Spleen (tissue), 11 donors: ENCODE data around the gene FOLR1. TPM values are rescaled to one million over a fixed set of nuclear protein-coding genes. Genes with fewer than 3 reads are reported as not detected.
"Not testable (repeated sequence)": the region's sequence is repeated elsewhere in the genome, so short reads cannot be mapped to it uniquely, and the experiment has no call there.

ENCODE experiments used
- DNase-seq: peaks from one replicate; pipeline ENCODE4 v3.0.0-alpha.2; 2020
- H3K27ac ChIP-seq, 8 donors: fragments of 200-600 bp; sonication (generic) in 7 of 8; 1 replicate in 4 of 8; 2 replicates in 4 of 8; pipeline versions ENCODE4 v1.5.0 to v1.8.0; 2016 to 2021; ENCODE audit warnings: inconsistent platforms in 4 of 8, mild to moderate bottlenecking in 4 of 8, moderate library complexity in 1 of 8
- H3K27me3 ChIP-seq, 7 donors: fragments of 200-600 bp; sonication (generic) in 6 of 7; replicated peaks in 1 of 7; 1 replicate in 4 of 7; 2 replicates in 3 of 7; pipeline versions ENCODE4 v1.5.0 to v1.8.0; 2016 to 2021; ENCODE audit warnings: inconsistent platforms in 3 of 7, mild to moderate bottlenecking in 1 of 7
- H3K36me3 ChIP-seq, 6 donors: fragments of 200-600 bp; sonication (generic) in 5 of 6; 1 replicate in 4 of 6; 2 replicates in 2 of 6; pipeline versions ENCODE4 v1.5.0 to v1.8.0; 2016 to 2021; ENCODE audit warnings: inconsistent platforms in 2 of 6
- H3K4me1 ChIP-seq, 6 donors: fragments of 200-600 bp; sonication (generic) in 5 of 6; 1 replicate in 3 of 6; 2 replicates in 3 of 6; pipeline versions ENCODE4 v1.5.0 to v1.8.0; 2016 to 2021; ENCODE audit warnings: inconsistent platforms in 3 of 6
- H3K4me3 ChIP-seq, 8 donors: fragments of 200-600 bp; sonication (generic) in 7 of 8; 1 replicate in 4 of 8; 2 replicates in 4 of 8; pipeline versions ENCODE4 v1.5.0 to v1.8.0; 2016 to 2021; ENCODE audit warnings: inconsistent platforms in 4 of 8, mild to moderate bottlenecking in 4 of 8, moderate library complexity in 2 of 8
- H3K9me3 ChIP-seq, 8 donors: fragments of 200-600 bp; sonication (generic) in 7 of 8; 1 replicate in 4 of 8; 2 replicates in 4 of 8; pipeline versions ENCODE4 v1.5.0 to v1.8.0; 2016 to 2021; ENCODE audit warnings: inconsistent platforms in 4 of 8
- POLR2A ChIP-seq, 3 donors: fragments of 450-650 bp; IDR thresholded peaks; one replicate each; pipeline ENCODE4 v1.5.1; 2017; ENCODE audit warnings: antibody characterized with exemption in 3 of 3, mild to moderate bottlenecking in 1 of 3
- POLR2AphosphoS5 ChIP-seq, 3 donors: sonication (generic); formaldehyde crosslinking; IDR thresholded peaks; one replicate each; pipeline ENCODE4 v1.5.1; 2017; ENCODE audit warnings: antibody characterized with exemption in 3 of 3
- WGBS, 5 donors: extraction: QIAGEN DNeasy Blood & Tissue Kit in 3 of 5; methylation state at CpG; one replicate each; pipeline versions ENCODE4 v1.1.5 to v1.1.7; 2013 to 2018; 5-methylcytosine and 5-hydroxymethylcytosine counted together
- intact Hi-C: fragments of 100-400 bp; cut with DNase I; formaldehyde crosslinking; loops from one replicate; pipeline ENCODE4 v1.15.0; 2023; ENCODE audit warnings: low total_unique reads
- polyA plus RNA-seq, 3 donors: library from polyadenylated mRNA; stranded (reverse); fragments of 200-250 nt; gene quantifications; one replicate each; pipeline ENCODE4 v1.2.1, GENCODE V29; 2013
- total RNA-seq, 7 donors: library from RNA; depleted of rRNA in 3 of 7; stranded (reverse); fragments of >200 nt in 3 of 7; fragmentation: NEBNext Ultra II Directional in 4 of 7; extraction: Animal tissue kit (Norgen Biotek cat#: 25700) in 4 of 7; gene quantifications; one replicate each; pipeline versions ENCODE4 v1.1.0 to v1.2.1, GENCODE V29; 2016 to 2021
- TF ChIP-seq, protein P1 (sequence below), 11 experiments: fragments of 200-600 bp in 7 of 11; fragments of 450-650 bp in 4 of 11; sonication (generic) in 4 of 11; IDR thresholded peaks in 8 of 11; conservative IDR thresholded peaks in 3 of 11; 1 replicate in 7 of 11; 2 replicates in 4 of 11; pipeline versions ENCODE4 v1.4.0 to v1.8.0; 2016 to 2021; ENCODE audit warnings: antibody characterized with exemption in 11 of 11, inconsistent platforms in 4 of 11, mild to moderate bottlenecking in 1 of 11
- donor health status: healthy with polysubstance abuse.
- donor health status: DM: no; HTN: no; CAD: no; lungs with moderate emphysema.
- donor health status: DM: no; HTN: no; CAD: no.
- donor health status: Bipolar disorder and iron deficiency.
- donor health status: healthy.
- donor health status: DM: no; HTN: no; CAD: no.
- donor health status: DM: yes; HTN: yes; CAD: no.

Gene FOLR1
- total and polyA plus RNA-seq, 10 donors: 0.10 TPM; not detected in 9

DNA sequence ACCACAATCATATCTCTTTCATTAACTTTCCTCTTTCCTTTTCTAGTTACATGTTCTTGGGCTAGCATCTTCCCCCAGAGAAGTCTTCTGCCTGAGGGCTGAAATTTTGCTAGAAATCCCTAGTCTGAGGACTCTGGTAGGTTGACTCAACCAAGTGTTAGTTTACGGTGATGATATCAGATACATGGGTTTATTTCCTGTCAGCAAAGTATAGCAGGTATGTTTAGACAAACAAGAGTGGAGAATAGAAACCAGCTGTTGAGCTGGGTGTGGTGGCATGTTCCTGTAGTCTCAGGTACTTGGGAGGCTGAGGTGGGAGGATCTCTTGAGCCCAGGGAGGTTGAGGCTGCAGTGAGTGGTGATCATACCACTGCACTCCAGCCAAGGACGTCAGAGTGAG, 11.2 kb downstream of the FOLR1 start:
- H3K4me3 ChIP-seq: no peak overlapping the region
- intact Hi-C loops: no loop called here
- H3K27ac ChIP-seq: no peak overlapping the region
- no peak for DNase-seq
- no peaks in the 10 kb centered on the region for H3K36me3 ChIP-seq
- H3K4me1 ChIP-seq: peaks cover 0 to 11% (median 0%) of the 10 kb centered on the region in 6 donors
- H3K27me3 ChIP-seq: no peaks in the 10 kb centered on the region
- no peak for TF ChIP-seq POLR2A (IDR thresholded peaks at IDR 0.05)
- TF ChIP-seq, protein P1, sequence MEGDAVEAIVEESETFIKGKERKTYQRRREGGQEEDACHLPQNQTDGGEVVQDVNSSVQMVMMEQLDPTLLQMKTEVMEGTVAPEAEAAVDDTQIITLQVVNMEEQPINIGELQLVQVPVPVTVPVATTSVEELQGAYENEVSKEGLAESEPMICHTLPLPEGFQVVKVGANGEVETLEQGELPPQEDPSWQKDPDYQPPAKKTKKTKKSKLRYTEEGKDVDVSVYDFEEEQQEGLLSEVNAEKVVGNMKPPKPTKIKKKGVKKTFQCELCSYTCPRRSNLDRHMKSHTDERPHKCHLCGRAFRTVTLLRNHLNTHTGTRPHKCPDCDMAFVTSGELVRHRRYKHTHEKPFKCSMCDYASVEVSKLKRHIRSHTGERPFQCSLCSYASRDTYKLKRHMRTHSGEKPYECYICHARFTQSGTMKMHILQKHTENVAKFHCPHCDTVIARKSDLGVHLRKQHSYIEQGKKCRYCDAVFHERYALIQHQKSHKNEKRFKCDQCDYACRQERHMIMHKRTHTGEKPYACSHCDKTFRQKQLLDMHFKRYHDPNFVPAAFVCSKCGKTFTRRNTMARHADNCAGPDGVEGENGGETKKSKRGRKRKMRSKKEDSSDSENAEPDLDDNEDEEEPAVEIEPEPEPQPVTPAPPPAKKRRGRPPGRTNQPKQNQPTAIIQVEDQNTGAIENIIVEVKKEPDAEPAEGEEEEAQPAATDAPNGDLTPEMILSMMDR (IDR thresholded peaks at IDR 0.05 in 8 of 11, conservative IDR thresholded peaks at IDR 0.05 in 3 of 11): no peak
- TF ChIP-seq POLR2AphosphoS5 (IDR thresholded peaks at IDR 0.05): no peak
- no peaks in the 10 kb centered on the region for H3K9me3 ChIP-seq
- whole genome bisulfite sequencing, 5 donors: 72 to 83% (median 75%) methylated on average over 2 of the region's 2 CpGs

DNA sequence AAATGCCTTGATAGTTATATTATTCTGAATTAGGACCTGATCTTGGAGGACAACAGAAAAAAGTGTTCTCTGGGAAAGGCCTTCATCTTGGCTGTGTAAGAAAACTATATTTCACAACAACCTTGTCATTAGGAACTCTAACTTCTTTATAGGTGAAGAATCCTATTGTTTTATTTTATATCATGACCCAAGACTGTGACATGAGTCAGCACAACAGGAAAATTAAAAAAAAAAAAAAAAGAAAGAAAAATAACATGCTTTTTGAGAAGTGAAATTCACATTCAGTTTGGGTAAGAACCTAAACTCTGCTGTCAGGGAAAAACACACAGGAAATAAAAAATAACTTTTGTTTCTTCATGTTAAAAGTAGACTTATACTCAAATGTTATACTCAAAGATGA, 12.9 kb downstream of the FOLR1 start:
- intact Hi-C loops: no loop called here
- H3K27me3 ChIP-seq: no peaks in the 10 kb centered on the region
- H3K4me1 ChIP-seq: peaks cover 0 to 11% (median 0%) of the 10 kb centered on the region in 6 donors
- peaks cover 3 to 15% (median 10%) of the 10 kb centered on the region in 8 donors for H3K9me3 ChIP-seq
- H3K27ac ChIP-seq: peak overlapping the region in 4 of 8 donors; percentile 38 to 69 (median 50)
- TF ChIP-seq POLR2A (IDR thresholded peaks at IDR 0.05) (no peak), POLR2AphosphoS5 (IDR thresholded peaks at IDR 0.05) (no peak)
- TF ChIP-seq, protein P1 (IDR thresholded peaks at IDR 0.05 in 8 of 11, conservative IDR thresholded peaks at IDR 0.05 in 3 of 11): no peak
- no peak for DNase-seq
- H3K36me3 ChIP-seq: no peaks in the 10 kb centered on the region
- no peak overlapping the region for H3K4me3 ChIP-seq

DNA sequence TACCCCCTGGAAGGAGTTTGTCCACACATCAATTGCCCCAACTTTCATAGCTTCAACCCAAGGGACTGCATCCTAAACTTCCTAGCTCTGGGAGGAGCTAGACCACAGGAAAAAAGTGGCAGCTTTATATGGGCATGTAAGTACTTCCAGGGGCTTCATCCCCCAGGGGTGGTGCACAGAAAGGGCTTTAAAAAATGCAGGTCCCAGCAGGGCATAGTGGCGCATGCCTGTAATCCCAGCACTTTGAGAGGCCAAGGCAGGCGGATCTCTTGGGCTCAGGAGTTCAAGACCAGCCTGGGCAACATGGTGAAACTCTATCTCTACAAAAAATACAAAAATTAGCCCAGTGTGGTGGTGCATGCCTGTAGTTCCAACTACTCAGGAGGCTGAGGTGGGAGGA, 14.9 kb downstream of the FOLR1 start:
- intact Hi-C loops, H3K27me3 ChIP-seq, H3K27ac ChIP-seq, H3K36me3 ChIP-seq, DNase-seq: not testable (repeated sequence)
- WGBS, 5 donors: 84 to 95% (median 92%) methylated on average over 2 of the region's 2 CpGs
- peak overlapping the region in 1 of 8 donors; percentile 34 for H3K4me3 ChIP-seq
- peaks cover 3 to 23% (median 17%) of the 10 kb centered on the region in 8 donors for H3K9me3 ChIP-seq
- peaks cover 0 to 11% (median 0%) of the 10 kb centered on the region in 6 donors for H3K4me1 ChIP-seq

DNA sequence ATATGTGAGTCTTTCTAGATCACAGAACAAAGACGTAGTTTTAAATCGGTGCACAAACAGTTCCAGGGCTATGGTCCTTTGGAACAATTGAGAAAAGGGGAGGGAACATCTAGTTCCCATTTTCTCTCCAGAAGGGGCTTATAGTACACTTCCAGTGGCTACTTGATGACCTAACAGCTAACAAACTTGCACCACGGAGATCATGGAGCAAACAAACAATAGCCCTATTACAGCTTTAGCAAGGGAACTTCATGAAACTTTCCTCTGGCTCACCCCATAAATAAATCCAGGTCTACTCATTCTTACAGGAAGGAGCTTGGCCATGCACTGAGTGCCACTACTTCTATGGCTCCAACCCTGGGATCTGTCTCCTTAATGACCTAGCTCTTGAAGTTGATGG, 16.3 kb downstream of the FOLR1 start:
- no peak for DNase-seq
- Histone ChIP-seq H3K4me1 (peaks cover 0 to 11% (median 0%) of the 10 kb centered on the region in 6 donors), H3K36me3 (no peaks in the 10 kb centered on the region), H3K27ac (peak overlapping the region in 4 of 8 donors; percentile 13 to 58 (median 49)), H3K4me3 (peak overlapping the region in 5 of 8 donors; percentile 2 to 46 (median 15)), H3K27me3 (no peaks in the 10 kb centered on the region), H3K9me3 (peaks cover 3 to 23% (median 17%) of the 10 kb centered on the region in 8 donors)
- TF ChIP-seq, protein P1 (IDR thresholded peaks at IDR 0.05 in 8 of 11, conservative IDR thresholded peaks at IDR 0.05 in 3 of 11): no peak
- TF ChIP-seq POLR2AphosphoS5 (IDR thresholded peaks at IDR 0.05) (no peak), POLR2A (IDR thresholded peaks at IDR 0.05) (no peak)
- WGBS, 5 donors: 57 to 91% (median 82%) methylated on average over 3 of the region's 3 CpGs
- intact Hi-C loops: no loop called here

DNA sequence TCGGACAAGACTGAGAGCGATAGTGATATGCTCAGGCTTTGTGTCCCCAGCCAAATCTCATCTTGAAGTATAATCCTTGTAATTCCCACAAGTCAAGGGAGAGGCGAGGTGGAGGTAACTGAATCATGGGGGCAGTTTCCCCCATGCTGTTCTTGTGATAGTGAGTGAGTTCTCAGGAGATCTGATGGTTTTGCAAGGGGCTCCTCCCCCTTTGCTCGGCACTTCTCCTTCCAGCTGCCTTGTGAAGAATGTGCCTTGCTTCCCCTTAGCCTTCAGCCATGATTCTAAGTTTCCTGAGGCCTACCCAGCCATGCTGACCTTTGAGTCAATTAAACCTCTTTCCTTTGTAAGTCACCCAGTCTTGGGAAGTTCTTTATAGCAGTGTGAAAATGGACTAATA, 17.2 kb downstream of the FOLR1 start:
- no peak for DNase-seq

More for the DNA sequence above, 17.2 kb downstream of the FOLR1 start:
- 70 to 81% (median 72%) methylated on average over 4 of the region's 4 CpGs for WGBS, 5 donors
- Histone ChIP-seq H3K36me3 (no peaks in the 10 kb centered on the region), H3K4me3 (peak overlapping the region in 3 of 8 donors; percentile 15 to 46 (median 33)), H3K4me1 (peaks cover 0 to 11% (median 0%) of the 10 kb centered on the region in 6 donors), H3K27ac (peak overlapping the region in 4 of 8 donors; percentile 13 to 58 (median 49)), H3K27me3 (no peaks in the 10 kb centered on the region), H3K9me3 (peaks cover 3 to 23% (median 17%) of the 10 kb centered on the region in 8 donors)
- TF ChIP-seq POLR2AphosphoS5 (IDR thresholded peaks at IDR 0.05) (peak in 1 of 3 donors; percentile 47), POLR2A (IDR thresholded peaks at IDR 0.05) (no peak)
- TF ChIP-seq, protein P1 (IDR thresholded peaks at IDR 0.05 in 8 of 11, conservative IDR thresholded peaks at IDR 0.05 in 3 of 11): no peak
- intact Hi-C loops: no loop called here
